Uterus (tissue), 4 donors: ENCODE results near the gene SBF2. TPM values are rescaled to one million over a fixed set of nuclear protein-coding genes. Genes with fewer than 3 reads are reported as not detected.

Experiments
- DNase-seq, 2 donors: peaks; one replicate each; pipeline ENCODE4 v3.0.0-alpha.2; 2019 to 2020
- H3K27ac ChIP-seq, 2 donors: fragments of 200-600 bp; sonication (generic); 1 replicate in 1 of 2; 2 replicates in 1 of 2; pipeline ENCODE4 v1.5.1; 2016 to 2018
- H3K27me3 ChIP-seq, 2 donors: fragments of 200-600 bp; sonication (generic); one replicate each; pipeline ENCODE4 v1.5.1; 2018 to 2019; ENCODE audit warnings: control low read depth in 1 of 2
- H3K36me3 ChIP-seq, 2 donors: fragments of 200-600 bp; sonication (generic); one replicate each; pipeline ENCODE4 v1.5.1; 2019; ENCODE audit warnings: control low read depth in 1 of 2
- H3K4me1 ChIP-seq, 2 donors: fragments of 200-600 bp; sonication (generic); one replicate each; pipeline ENCODE4 v1.5.1; 2018 to 2019; ENCODE audit warnings: control low read depth in 1 of 2
- H3K4me3 ChIP-seq, 2 donors: fragments of 200-600 bp; sonication (generic); 1 replicate in 1 of 2; 2 replicates in 1 of 2; pipeline ENCODE4 v1.5.1; 2018 to 2019; ENCODE audit warnings: mild to moderate bottlenecking in 1 of 2
- H3K9me3 ChIP-seq, 2 donors: fragments of 200-600 bp; sonication (generic); one replicate each; pipeline ENCODE4 v1.5.1; 2019; ENCODE audit warnings: control low read depth in 1 of 2
- CTCF ChIP-seq, 4 experiments: fragments of 200-600 bp in 2 of 4; fragments of 450-650 bp in 2 of 4; sonication (generic) in 2 of 4; IDR thresholded peaks; one replicate each; pipeline ENCODE4 v1.5.1; 2016 to 2019; ENCODE audit warnings: antibody characterized with exemption in 4 of 4, mild to moderate bottlenecking in 2 of 4, moderate library complexity in 1 of 4
- POLR2A ChIP-seq, 2 donors: fragments of 450-650 bp; IDR thresholded peaks; one replicate each; pipeline ENCODE4 v1.6.1; 2016; ENCODE audit warnings: antibody characterized with exemption in 2 of 2, mild to moderate bottlenecking in 1 of 2, moderate library complexity in 1 of 2
- intact Hi-C: fragments of 100-400 bp; cut with DNase I; formaldehyde crosslinking; loops from one replicate; pipeline ENCODE4 v1.15.1; 2023; ENCODE audit warnings: low total_unique reads
- total RNA-seq, 4 donors: library from RNA; depleted of rRNA in 3 of 4; stranded (reverse); fragments of >200 nt in 3 of 4; gene quantifications; one replicate each; pipeline versions ENCODE4 v1.1.0 to v1.2.4, GENCODE V29; 2014 to 2023
- donor health status: DM: yes; HTN: yes; CAD: no.

The SBF2 gene
- total RNA-seq, 4 donors from 2014 or later = 45.0 to 202 (median 98.0) TPM

DNA sequence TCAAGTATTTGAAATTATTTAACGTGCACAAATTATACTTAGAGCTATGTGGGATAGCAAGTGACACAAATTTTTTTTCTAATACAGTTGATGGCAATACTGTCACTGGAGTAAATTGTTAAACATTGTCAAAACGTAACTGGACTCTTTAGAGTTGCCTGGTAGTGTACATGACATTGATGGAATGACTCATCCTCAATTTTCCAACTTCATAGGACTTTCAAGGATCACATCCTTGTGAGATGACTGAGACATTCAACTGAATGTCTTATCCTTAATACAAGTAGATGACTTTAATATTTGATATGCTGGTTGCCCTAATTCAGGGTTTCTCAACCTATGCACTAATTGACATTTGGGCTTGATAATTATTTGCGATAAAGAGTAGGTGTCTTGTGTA lies 320.1 kb downstream of the SBF2 start:
- H3K4me1 ChIP-seq = no peaks in the 10 kb centered on the region
- intact Hi-C loops = loop anchor here (10.0 kb wide), 1 partner anchor 219 kb away; no protein-coding TSS in a partner anchor
- no peak for DNase-seq

GRCh38 chr11:9972989-9973388 lies 321.0 kb downstream of the SBF2 start:
- no peak for TF ChIP-seq POLR2A (IDR thresholded peaks at IDR 0.05)
- peak; percentile 72 to 74 (median 72) for TF ChIP-seq CTCF (IDR thresholded peaks at IDR 0.05)
- Histone ChIP-seq H3K27me3 (no peaks in the 10 kb centered on the region), H3K27ac (peak overlapping the region in 1 of 2 donors; percentile 28), H3K9me3 (no peaks in the 10 kb centered on the region), H3K4me1 (no peaks in the 10 kb centered on the region), H3K4me3 (no peak overlapping the region), H3K36me3 (no peaks in the 10 kb centered on the region)
- DNase-seq = peak in 1 of 2 donors; percentile 31
- intact Hi-C loops = loop anchor here (10.0 kb wide), 1 partner anchor 218 kb away; no protein-coding TSS in a partner anchor

More for the DNA sequence above, 320.1 kb downstream of the SBF2 start:
- Histone ChIP-seq H3K4me3 (no peak overlapping the region), H3K27me3 (no peaks in the 10 kb centered on the region), H3K36me3 (no peaks in the 10 kb centered on the region), H3K27ac (no peak overlapping the region), H3K9me3 (no peaks in the 10 kb centered on the region)
- TF ChIP-seq CTCF (IDR thresholded peaks at IDR 0.05) (no peak), POLR2A (IDR thresholded peaks at IDR 0.05) (no peak)

DNA sequence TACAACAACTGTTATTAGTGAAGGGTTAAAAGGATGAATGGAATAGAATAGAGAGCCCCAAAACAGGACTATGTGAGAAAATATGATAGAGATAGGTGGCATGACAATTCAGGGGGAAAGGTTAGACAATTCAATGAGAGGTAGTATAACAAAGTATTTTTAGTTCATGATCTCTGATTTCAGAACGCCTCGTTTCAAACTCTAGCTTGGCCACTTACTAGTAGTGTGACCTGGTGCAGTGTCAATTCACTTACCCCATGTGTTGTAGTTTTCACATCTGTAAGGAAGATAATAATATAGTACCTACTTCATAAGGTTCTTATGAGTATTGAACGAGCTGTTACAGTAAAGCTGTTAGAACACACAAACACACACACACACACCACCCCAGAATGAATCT lies 322.1 kb downstream of the SBF2 start:
- no peak for DNase-seq
- TF ChIP-seq POLR2A (IDR thresholded peaks at IDR 0.05) (no peak), CTCF (IDR thresholded peaks at IDR 0.05) (no peak)
- Histone ChIP-seq H3K4me1 (no peaks in the 10 kb centered on the region), H3K27ac (no peak overlapping the region), H3K27me3 (no peaks in the 10 kb centered on the region), H3K36me3 (no peaks in the 10 kb centered on the region), H3K4me3 (no peak overlapping the region), H3K9me3 (no peaks in the 10 kb centered on the region)
- intact Hi-C loops = loop anchor here (10.0 kb wide), 1 partner anchor 217 kb away; no protein-coding TSS in a partner anchor

- H3K27ac ChIP-seq = no peak overlapping the region
- no peak overlapping the region for H3K4me3 ChIP-seq
- intact Hi-C loops = no loop called here
- H3K9me3 ChIP-seq = no peaks in the 10 kb centered on the region
- no peaks in the 10 kb centered on the region for H3K36me3 ChIP-seq
- H3K27me3 ChIP-seq = no peaks in the 10 kb centered on the region
- TF ChIP-seq CTCF (IDR thresholded peaks at IDR 0.05) (no peak), POLR2A (IDR thresholded peaks at IDR 0.05) (no peak)
- DNase-seq = no peak
- no peaks in the 10 kb centered on the region for H3K4me1 ChIP-seq
Observed at GRCh38 chr11:9969068-9969467, 325.0 kb downstream of the SBF2 start.

DNA sequence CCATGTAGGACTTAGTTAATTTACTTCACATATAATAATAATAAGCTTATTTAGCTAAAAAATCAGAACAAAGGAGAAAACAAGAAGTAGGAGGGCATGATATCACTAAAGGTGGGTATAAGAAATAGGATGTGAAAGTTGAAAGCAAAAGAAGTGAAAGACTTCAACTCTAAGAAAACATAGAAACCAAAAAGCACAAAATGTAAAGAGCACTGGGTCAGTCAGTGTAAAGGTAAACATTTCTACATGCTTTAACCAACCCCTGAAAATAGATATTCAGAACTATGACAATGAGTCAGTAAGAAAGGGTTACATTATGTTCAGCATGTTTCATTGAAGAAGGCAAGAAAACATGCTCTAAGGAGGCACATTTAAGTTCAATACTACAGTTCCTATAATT lies 331.3 kb downstream of the SBF2 start:
- Histone ChIP-seq H3K9me3 (no peaks in the 10 kb centered on the region), H3K4me1 (no peaks in the 10 kb centered on the region), H3K27ac (no peak overlapping the region), H3K4me3 (no peak overlapping the region), H3K27me3 (no peaks in the 10 kb centered on the region), H3K36me3 (no peaks in the 10 kb centered on the region)
- TF ChIP-seq POLR2A (IDR thresholded peaks at IDR 0.05) (no peak), CTCF (IDR thresholded peaks at IDR 0.05) (no peak)
- no peak for DNase-seq
- intact Hi-C loops = no loop called here
